ENCODE measurements around the gene FNIP1. TPM values are rescaled to one million over a fixed set of nuclear protein-coding genes. Genes with fewer than 3 reads are reported as not detected.

The FNIP1 gene
- total and polyA plus RNA-seq, 9 of the 15 experiments (the other 6 are each of a cell fraction or from before 2014, with no cell fraction given) = 5.0 to 32.8 (median 18.4) TPM

DNA sequence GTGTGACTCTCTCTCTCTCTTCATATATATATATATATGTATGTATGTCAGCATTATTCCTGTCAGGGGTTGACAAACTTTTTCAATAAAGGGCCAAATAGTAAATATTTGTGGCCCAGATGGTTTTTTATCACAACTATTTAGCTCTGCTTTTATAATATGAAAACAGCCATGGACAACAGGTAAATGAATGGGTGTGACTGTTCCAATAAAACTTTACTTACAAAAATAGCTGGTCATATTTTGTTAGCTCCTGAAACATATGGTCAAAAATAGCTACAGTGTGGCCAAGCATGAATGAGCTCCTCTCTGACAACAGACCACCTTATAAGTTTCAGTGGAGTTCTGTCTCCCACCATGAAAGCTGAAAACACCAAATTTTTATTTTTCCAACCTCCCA lies 183.4 kb downstream of the FNIP1 start (continued):
- TF ChIP-seq, protein P1, sequence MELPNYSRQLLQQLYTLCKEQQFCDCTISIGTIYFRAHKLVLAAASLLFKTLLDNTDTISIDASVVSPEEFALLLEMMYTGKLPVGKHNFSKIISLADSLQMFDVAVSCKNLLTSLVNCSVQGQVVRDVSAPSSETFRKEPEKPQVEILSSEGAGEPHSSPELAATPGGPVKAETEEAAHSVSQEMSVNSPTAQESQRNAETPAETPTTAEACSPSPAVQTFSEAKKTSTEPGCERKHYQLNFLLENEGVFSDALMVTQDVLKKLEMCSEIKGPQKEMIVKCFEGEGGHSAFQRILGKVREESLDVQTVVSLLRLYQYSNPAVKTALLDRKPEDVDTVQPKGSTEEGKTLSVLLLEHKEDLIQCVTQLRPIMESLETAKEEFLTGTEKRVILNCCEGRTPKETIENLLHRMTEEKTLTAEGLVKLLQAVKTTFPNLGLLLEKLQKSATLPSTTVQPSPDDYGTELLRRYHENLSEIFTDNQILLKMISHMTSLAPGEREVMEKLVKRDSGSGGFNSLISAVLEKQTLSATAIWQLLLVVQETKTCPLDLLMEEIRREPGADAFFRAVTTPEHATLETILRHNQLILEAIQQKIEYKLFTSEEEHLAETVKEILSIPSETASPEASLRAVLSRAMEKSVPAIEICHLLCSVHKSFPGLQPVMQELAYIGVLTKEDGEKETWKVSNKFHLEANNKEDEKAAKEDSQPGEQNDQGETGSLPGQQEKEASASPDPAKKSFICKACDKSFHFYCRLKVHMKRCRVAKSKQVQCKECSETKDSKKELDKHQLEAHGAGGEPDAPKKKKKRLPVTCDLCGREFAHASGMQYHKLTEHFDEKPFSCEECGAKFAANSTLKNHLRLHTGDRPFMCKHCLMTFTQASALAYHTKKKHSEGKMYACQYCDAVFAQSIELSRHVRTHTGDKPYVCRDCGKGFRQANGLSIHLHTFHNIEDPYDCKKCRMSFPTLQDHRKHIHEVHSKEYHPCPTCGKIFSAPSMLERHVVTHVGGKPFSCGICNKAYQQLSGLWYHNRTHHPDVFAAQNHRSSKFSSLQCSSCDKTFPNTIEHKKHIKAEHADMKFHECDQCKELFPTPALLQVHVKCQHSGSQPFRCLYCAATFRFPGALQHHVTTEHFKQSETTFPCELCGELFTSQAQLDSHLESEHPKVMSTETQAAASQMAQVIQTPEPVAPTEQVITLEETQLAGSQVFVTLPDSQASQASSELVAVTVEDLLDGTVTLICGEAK (IDR thresholded peaks at IDR 0.05) = peak; percentile 67
- TF ChIP-seq, protein P1 (CRISPR knock-in tag; IDR thresholded peaks at IDR 0.05) = no peak

Measured in K562 (cell line).